ENCODE results near the gene SIT1. TPM values are rescaled to one million over a fixed set of nuclear protein-coding genes. Genes with fewer than 3 reads are reported as not detected.

The SIT1 gene
- total and polyA plus RNA-seq, 7 donors: 0.81 to 15.9 (median 1.3) TPM; not detected in 3

GRCh38 chr9:35604578-35605350 is 46.0 kb downstream of the SIT1 start, which contains the start of gene TESK1:
Gene TESK1 (plus strand): TSS chr9:35605262. CDS start chr9:35605620, 358 bp downstream.
- Histone ChIP-seq H3K4me1 (peaks cover 0 to 35% (median 29%) of the 10 kb centered on the region in 4 donors), H3K27ac (peak within 1 kb of the TSS; percentile 93 to 98 (median 96)), H3K4me3 (peak within 1 kb of the TSS; percentile 65 to 91 (median 86)), H3K36me3 (peaks cover 0 to 25% (median 16%) of the 10 kb centered on the region in 4 donors), H3K9me3 (no peaks in the 10 kb centered on the region), H3K27me3 (no peaks in the 10 kb centered on the region)
- 0 to 1% methylated on average over 55 of the region's 55 CpGs for WGBS, 2 donors
- intact Hi-C loops (cut with DNase I): loop anchor here (2.0 to 5.0 kb wide), 5 partner anchors 42 to 492 kb away; partner anchors contain the start of genes CREB3, GBA2, RGP1 and TLN1
- TF ChIP-seq CTCF (IDR thresholded peaks at IDR 0.05) (no peak), POLR2A (IDR thresholded peaks at IDR 0.05) (no peak), POLR2AphosphoS5 (IDR thresholded peaks at IDR 0.05) (no peak), EP300 (IDR thresholded peaks at IDR 0.05) (no peak)
- peak; percentile 86 for DNase-seq

GRCh38 chr9:35603986-35604577 is 46.6 kb downstream of the SIT1 start:
- intact Hi-C loops (cut with DNase I): loop anchor here (2.0 to 5.0 kb wide), 5 partner anchors 42 to 492 kb away; partner anchors contain the start of genes GBA2 and RGP1
- Histone ChIP-seq H3K9me3 (no peaks in the 10 kb centered on the region), H3K4me3 (peak overlapping the region; percentile 51 to 91 (median 86)), H3K27me3 (no peaks in the 10 kb centered on the region), H3K36me3 (peaks cover 0 to 18% (median 13%) of the 10 kb centered on the region in 4 donors), H3K4me1 (peaks cover 0 to 35% (median 29%) of the 10 kb centered on the region in 4 donors), H3K27ac (peak overlapping the region; percentile 93 to 98 (median 96))
- 0% methylated on average over 41 of the region's 41 CpGs for WGBS, 2 donors
- peak; percentile 100 for DNase-seq
- TF ChIP-seq CTCF (IDR thresholded peaks at IDR 0.05) (peak; percentile 90 to 99 (median 94)), POLR2A (IDR thresholded peaks at IDR 0.05) (peak; percentile 48 to 76), POLR2AphosphoS5 (IDR thresholded peaks at IDR 0.05) (peak; percentile 78 to 96 (median 88)), EP300 (IDR thresholded peaks at IDR 0.05) (peak in 1 of 4 donors; percentile 69)

- WGBS, 2 donors: 10 to 15% methylated on average over 18 of the region's 18 CpGs
- Histone ChIP-seq H3K4me1 (peaks cover 0 to 35% (median 29%) of the 10 kb centered on the region in 4 donors), H3K36me3 (peaks cover 0 to 13% (median 8%) of the 10 kb centered on the region in 4 donors), H3K9me3 (no peaks in the 10 kb centered on the region), H3K27me3 (no peaks in the 10 kb centered on the region), H3K4me3 (peak overlapping the region; percentile 25 to 91 (median 86)), H3K27ac (peak overlapping the region; percentile 93 to 98 (median 96))
- TF ChIP-seq POLR2AphosphoS5 (IDR thresholded peaks at IDR 0.05): no peak
- no peak for TF ChIP-seq POLR2A (IDR thresholded peaks at IDR 0.05)
- TF ChIP-seq EP300 (IDR thresholded peaks at IDR 0.05): no peak
- TF ChIP-seq CTCF (IDR thresholded peaks at IDR 0.05): no peak
- intact Hi-C loops (cut with DNase I): loop anchor here (2.0 to 5.0 kb wide), 4 partner anchors 41 to 491 kb away; partner anchors contain the start of genes GBA2 and RGP1
- peak; percentile 95 for DNase-seq
These were observed 47.2 kb downstream of the SIT1 start for GRCh38 chr9:35603506-35603985.

- intact Hi-C loops (cut with DNase I): loop anchor here (5.0 kb wide), 3 partner anchors 38 to 488 kb away; partner anchors contain the start of genes GBA2 and RGP1
- no peak overlapping the region for H3K27ac ChIP-seq
- H3K36me3 ChIP-seq: no peaks in the 10 kb centered on the region
- no peaks in the 10 kb centered on the region for H3K27me3 ChIP-seq
- TF ChIP-seq EP300 (IDR thresholded peaks at IDR 0.05) (no peak), CTCF (IDR thresholded peaks at IDR 0.05) (no peak), POLR2A (IDR thresholded peaks at IDR 0.05) (no peak), POLR2AphosphoS5 (IDR thresholded peaks at IDR 0.05) (no peak)
- H3K4me1 ChIP-seq: peaks cover 0 to 19% (median 12%) of the 10 kb centered on the region in 4 donors
- H3K9me3 ChIP-seq: no peaks in the 10 kb centered on the region
- no peak for DNase-seq
- no peak overlapping the region for H3K4me3 ChIP-seq
- WGBS, 2 donors: 89 to 93% methylated on average over 14 of the region's 14 CpGs
These were observed 50.7 kb downstream of the SIT1 start for GRCh38 chr9:35599763-35600604.

All from sigmoid colon (tissue), 7 donors.